Measurements from ENCODE around the gene SPPL2B.

DNA sequence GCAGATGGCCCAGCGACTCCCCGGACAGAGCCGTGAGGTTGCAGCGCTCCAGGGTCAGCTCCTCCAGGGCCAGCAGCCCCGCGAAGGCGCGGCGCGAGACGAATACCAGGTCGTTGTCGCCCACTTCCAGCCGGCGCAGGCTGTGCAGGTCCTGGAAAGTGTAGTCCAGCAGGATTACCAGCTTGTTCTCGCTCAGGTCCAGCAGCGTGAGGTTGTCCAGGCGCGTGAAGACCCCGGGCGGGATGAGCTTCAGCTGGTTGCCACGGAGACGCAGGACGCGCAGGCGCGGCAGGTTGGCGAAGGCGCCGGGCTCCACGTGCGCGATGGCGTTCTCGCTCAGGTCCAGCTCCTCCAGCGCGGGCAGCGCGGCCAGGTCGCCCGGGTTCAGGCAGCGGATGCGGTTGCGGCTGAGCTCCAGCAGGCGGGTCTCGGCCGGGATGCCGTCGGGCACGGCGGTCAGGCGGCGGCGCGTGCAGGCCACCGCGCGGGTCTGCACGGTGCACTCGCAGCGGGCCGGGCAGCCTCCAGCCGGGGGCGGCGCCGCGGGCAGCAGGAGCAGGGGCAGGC, 37.2 kb upstream of the SPPL2B start:
- TF ChIP-seq, protein P1, sequence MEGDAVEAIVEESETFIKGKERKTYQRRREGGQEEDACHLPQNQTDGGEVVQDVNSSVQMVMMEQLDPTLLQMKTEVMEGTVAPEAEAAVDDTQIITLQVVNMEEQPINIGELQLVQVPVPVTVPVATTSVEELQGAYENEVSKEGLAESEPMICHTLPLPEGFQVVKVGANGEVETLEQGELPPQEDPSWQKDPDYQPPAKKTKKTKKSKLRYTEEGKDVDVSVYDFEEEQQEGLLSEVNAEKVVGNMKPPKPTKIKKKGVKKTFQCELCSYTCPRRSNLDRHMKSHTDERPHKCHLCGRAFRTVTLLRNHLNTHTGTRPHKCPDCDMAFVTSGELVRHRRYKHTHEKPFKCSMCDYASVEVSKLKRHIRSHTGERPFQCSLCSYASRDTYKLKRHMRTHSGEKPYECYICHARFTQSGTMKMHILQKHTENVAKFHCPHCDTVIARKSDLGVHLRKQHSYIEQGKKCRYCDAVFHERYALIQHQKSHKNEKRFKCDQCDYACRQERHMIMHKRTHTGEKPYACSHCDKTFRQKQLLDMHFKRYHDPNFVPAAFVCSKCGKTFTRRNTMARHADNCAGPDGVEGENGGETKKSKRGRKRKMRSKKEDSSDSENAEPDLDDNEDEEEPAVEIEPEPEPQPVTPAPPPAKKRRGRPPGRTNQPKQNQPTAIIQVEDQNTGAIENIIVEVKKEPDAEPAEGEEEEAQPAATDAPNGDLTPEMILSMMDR (IDR thresholded peaks at IDR 0.05) = no peak
- no peak for TF ChIP-seq POLR2AphosphoS5 (IDR thresholded peaks at IDR 0.05)
- no peak for TF ChIP-seq POLR2A (IDR thresholded peaks at IDR 0.05)
